ENCODE data around the gene KCNK18. TPM values are rescaled to one million over a fixed set of nuclear protein-coding genes. Genes with fewer than 3 reads are reported as not detected.

The KCNK18 gene
- total RNA-seq, 2 donors from 2014 or later, result not detected

DNA sequence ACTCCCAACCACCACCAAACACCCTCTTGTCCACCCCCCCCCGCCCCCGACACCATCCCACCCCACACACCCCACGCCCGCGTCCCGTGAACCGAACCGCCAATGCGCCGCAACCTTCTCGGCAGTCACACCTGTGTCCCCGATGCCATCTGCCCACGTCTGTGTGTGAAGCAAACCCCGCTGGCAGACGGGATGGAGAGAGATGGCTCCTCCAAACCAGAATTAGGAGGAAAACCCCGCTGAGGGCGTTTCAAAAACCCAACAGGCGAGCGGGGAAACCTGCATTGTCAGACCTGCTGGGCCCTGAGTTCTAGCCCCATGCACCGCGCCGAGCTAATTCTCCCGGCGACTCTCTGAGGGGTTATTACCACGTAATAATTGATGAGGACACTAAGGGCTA is 28.6 kb upstream of the KCNK18 start:
- H3K36me3 ChIP-seq (ENCODE audit: control insufficient read depth, insufficient read depth, low read length), result no peaks in the 10 kb centered on the region
- peaks cover 100% of the 10 kb centered on the region for H3K27me3 ChIP-seq (ENCODE audit: control insufficient read depth, insufficient read depth, low read length, poor library complexity, severe bottlenecking)
- 17 to 20% methylated on average over 10 to 22 of the region's 25 CpGs for WGBS, 2 experiments (ENCODE audit: insufficient coverage in 1 of 2, insufficient read length in 1 of 2)
- Mint-ChIP-seq H3K36me3 (ENCODE audit: low read depth) (no peaks in the 10 kb centered on the region), H3K4me1 (peaks cover 15% of the 10 kb centered on the region), H3K27me3 (ENCODE audit: insufficient read depth) (peaks cover 100% of the 10 kb centered on the region), H3K9me3 (no peaks in the 10 kb centered on the region), H3K4me3 (peak overlapping the region; percentile 55), H3K27ac (no peak overlapping the region)
- TF ChIP-seq, protein P1, sequence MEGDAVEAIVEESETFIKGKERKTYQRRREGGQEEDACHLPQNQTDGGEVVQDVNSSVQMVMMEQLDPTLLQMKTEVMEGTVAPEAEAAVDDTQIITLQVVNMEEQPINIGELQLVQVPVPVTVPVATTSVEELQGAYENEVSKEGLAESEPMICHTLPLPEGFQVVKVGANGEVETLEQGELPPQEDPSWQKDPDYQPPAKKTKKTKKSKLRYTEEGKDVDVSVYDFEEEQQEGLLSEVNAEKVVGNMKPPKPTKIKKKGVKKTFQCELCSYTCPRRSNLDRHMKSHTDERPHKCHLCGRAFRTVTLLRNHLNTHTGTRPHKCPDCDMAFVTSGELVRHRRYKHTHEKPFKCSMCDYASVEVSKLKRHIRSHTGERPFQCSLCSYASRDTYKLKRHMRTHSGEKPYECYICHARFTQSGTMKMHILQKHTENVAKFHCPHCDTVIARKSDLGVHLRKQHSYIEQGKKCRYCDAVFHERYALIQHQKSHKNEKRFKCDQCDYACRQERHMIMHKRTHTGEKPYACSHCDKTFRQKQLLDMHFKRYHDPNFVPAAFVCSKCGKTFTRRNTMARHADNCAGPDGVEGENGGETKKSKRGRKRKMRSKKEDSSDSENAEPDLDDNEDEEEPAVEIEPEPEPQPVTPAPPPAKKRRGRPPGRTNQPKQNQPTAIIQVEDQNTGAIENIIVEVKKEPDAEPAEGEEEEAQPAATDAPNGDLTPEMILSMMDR (conservative IDR thresholded peaks at IDR 0.05), result no peak
- no peaks in the 10 kb centered on the region for H3K4me1 ChIP-seq (ENCODE audit: control insufficient read depth, insufficient read depth, low read length)
- H3K9me3 ChIP-seq (ENCODE audit: control insufficient read depth, low read length), result no peaks in the 10 kb centered on the region
- peak; percentile 78 for DNase-seq
- H3K27ac ChIP-seq (ENCODE audit: low read depth, low read length), result no peak overlapping the region
- H3K4me3 ChIP-seq (ENCODE audit: low read length), result no peak overlapping the region
- H3K9ac ChIP-seq (ENCODE audit: extremely low read depth, low read length, poor library complexity, severe bottlenecking), result no peak overlapping the region

DNA sequence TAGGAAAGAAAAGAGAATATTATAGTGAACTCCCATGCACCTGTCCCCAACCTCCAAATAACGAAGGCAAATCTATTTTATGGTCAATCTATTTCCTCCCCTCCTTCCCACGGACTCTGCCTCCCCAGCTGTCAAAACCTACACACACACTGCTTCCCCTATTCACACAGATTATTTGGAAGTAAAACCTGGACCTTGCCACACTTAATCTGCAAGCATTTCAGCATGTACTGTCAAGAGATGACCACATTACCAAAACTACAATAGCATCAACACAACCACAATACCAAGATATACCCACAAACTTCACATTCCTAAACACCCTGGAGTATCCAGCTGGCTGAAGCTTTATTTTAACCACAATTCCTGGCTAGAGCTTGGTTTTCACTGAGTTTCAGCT is 27.8 kb upstream of the KCNK18 start:
- H3K9me3 Mint-ChIP-seq, result no peaks in the 10 kb centered on the region

GRCh38 chr10:117170244-117170643 is 27.0 kb upstream of the KCNK18 start:
- no peaks in the 10 kb centered on the region for H3K9me3 Mint-ChIP-seq
- no peak overlapping the region for H3K4me3 ChIP-seq (ENCODE audit: low read length)
- H3K9ac ChIP-seq (ENCODE audit: extremely low read depth, low read length, poor library complexity, severe bottlenecking), result no peak overlapping the region
- WGBS, 2 experiments (ENCODE audit: insufficient coverage in 1 of 2, insufficient read length in 1 of 2), result 23% methylated on average over 6 of the region's 6 CpGs
- H3K27ac Mint-ChIP-seq, result no peak overlapping the region
- no peaks in the 10 kb centered on the region for H3K36me3 ChIP-seq (ENCODE audit: control insufficient read depth, insufficient read depth, low read length)
- H3K36me3 Mint-ChIP-seq (ENCODE audit: low read depth), result no peaks in the 10 kb centered on the region
- DNase-seq, result peak; percentile 56
- peaks cover 9% of the 10 kb centered on the region for H3K4me1 Mint-ChIP-seq
- peaks cover 100% of the 10 kb centered on the region for H3K27me3 Mint-ChIP-seq (ENCODE audit: insufficient read depth)
- peaks cover 99% of the 10 kb centered on the region for H3K27me3 ChIP-seq (ENCODE audit: control insufficient read depth, insufficient read depth, low read length, poor library complexity, severe bottlenecking)
- no peak overlapping the region for H3K4me3 Mint-ChIP-seq
- H3K27ac ChIP-seq (ENCODE audit: low read depth, low read length), result no peak overlapping the region
- TF ChIP-seq, protein P1 (conservative IDR thresholded peaks at IDR 0.05), result no peak
- H3K4me1 ChIP-seq (ENCODE audit: control insufficient read depth, insufficient read depth, low read length), result no peaks in the 10 kb centered on the region
- no peaks in the 10 kb centered on the region for H3K9me3 ChIP-seq (ENCODE audit: control insufficient read depth, low read length)

More for the DNA sequence above, 27.8 kb upstream of the KCNK18 start:
- WGBS, 2 experiments (ENCODE audit: insufficient coverage in 1 of 2, insufficient read length in 1 of 2), result 44 to 59% methylated on average over 2 of the region's 2 CpGs
- Mint-ChIP-seq H3K4me3 (no peak overlapping the region), H3K4me1 (peaks cover 11% of the 10 kb centered on the region), H3K27me3 (ENCODE audit: insufficient read depth) (peaks cover 100% of the 10 kb centered on the region), H3K27ac (no peak overlapping the region), H3K36me3 (ENCODE audit: low read depth) (no peaks in the 10 kb centered on the region)
- Histone ChIP-seq H3K4me1 (ENCODE audit: control insufficient read depth, insufficient read depth, low read length) (no peaks in the 10 kb centered on the region), H3K27me3 (ENCODE audit: control insufficient read depth, insufficient read depth, low read length, poor library complexity, severe bottlenecking) (peaks cover 100% of the 10 kb centered on the region), H3K9me3 (ENCODE audit: control insufficient read depth, low read length) (no peaks in the 10 kb centered on the region), H3K4me3 (ENCODE audit: low read length) (no peak overlapping the region), H3K27ac (ENCODE audit: low read depth, low read length) (no peak overlapping the region), H3K36me3 (ENCODE audit: control insufficient read depth, insufficient read depth, low read length) (no peaks in the 10 kb centered on the region), H3K9ac (ENCODE audit: extremely low read depth, low read length, poor library complexity, severe bottlenecking) (no peak overlapping the region)
- TF ChIP-seq, protein P1 (conservative IDR thresholded peaks at IDR 0.05), result no peak
- DNase-seq, result no peak
